ENCODE results near the gene HOXB8.

Gene HOXB8

GRCh38 chr17:48624544-48625494, 9.7 kb upstream of the HOXB8 start:
- DNase-seq: no peak

GRCh38 chr17:48624118-48624517, 9.0 kb upstream of the HOXB8 start:
- no peak for DNase-seq

DNA sequence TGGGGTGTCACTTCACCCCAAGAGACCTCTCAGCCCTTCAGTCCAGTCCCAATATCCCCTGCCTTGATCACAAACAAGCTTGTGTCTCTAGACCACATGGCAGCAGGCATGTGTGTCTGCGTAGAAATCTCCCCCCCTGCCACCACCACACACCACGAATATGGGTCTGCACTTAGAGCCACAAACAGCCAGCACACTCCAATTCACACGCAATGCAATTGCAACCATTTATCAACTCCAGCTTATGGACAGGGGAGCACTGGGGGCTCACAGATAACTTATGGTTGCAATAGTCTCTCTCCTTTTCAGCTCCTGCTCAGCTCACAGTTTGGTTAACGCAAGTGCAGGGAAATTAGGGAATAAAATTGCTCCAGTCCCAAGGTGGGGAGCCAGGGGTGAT, 8.5 kb upstream of the HOXB8 start:
- no peak for DNase-seq

DNA sequence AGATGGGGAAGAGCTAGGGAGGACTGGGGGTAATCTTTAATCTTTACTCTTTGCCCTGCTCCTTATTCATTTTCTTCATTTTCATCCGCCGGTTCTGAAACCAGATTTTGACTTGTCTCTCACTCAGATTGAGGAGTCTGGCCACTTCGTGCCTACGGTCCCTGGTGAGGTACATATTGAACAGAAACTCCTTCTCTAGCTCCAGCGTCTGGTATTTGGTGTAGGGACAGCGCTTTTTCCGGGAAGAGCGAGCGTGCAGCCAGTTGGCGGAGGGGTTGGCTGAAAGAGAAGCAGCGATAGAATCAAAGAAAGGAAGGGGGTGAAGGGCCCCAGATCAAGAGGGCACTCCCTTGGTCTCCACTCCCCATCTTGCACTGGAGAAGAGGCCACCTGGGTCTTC, 7.8 kb upstream of the HOXB8 start:
- DNase-seq: no peak

GRCh38 chr17:48621410-48622392, 6.6 kb upstream of the HOXB8 start:
- no peak for DNase-seq

DNA sequence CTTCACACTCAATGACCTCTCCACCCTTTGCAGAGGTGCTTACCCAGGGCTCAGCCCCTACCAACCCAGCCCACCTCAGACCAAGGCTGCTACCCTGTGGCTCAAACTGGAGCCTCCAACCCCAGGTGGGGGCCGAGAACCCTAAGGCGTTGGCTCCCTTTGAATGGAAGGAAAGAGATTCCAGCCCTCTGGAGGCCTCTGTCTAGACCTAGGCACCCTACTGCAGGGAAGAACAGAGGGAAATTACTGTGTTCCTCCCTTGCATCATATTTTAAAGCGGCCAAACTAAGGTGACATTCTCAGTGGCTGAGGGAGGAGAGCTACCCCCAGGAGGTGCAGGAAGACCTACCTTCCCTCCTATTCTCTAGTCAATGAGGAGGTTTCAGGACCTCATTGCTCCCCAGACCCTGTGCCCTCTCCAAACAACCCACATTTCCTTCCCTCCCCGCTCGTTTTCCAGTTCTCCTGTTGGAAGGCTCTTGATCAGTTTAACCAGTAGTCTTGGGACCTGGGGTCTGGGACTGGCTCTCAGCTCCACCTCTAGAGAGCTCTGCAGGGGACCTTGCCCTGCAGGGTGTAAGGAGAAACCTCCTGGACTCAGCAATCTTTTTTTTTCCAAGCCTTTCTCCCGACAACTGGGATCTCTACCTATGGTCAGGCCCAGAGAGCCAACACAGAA, 5.5 kb upstream of the HOXB8 start:
- DNase-seq: no peak

DNA sequence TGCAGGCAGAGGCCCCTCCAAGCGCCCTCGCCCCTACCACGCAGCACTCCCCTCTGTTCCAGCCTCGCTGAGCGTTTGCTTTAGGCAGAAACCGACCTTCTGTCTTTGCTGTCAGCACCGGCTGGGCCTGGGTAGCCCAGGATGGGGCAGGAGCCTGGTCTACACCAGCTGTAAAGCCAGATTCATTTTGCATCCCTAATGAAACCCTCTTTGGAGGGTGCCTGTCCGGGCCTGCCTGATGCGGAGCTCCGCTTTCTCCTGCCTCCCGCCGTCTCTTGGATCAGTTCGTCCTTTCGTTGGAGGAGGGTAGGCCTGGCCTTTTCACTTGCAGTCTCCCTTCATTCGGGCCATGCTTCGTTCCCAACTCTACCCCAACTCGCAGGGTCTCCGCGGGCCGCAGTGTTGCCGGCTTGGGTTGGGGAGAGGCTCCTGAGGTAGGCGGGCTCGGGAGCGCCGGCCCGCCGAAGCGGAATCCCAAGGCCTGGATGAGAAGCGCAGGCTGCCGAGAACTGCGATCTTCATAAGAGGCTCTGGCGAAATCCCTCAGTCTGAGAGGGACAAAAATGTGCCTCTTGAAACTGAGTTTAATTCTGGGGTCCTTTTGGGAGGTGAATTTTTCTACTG, 4.8 kb upstream of the HOXB8 start:
- no peak for DNase-seq

DNA sequence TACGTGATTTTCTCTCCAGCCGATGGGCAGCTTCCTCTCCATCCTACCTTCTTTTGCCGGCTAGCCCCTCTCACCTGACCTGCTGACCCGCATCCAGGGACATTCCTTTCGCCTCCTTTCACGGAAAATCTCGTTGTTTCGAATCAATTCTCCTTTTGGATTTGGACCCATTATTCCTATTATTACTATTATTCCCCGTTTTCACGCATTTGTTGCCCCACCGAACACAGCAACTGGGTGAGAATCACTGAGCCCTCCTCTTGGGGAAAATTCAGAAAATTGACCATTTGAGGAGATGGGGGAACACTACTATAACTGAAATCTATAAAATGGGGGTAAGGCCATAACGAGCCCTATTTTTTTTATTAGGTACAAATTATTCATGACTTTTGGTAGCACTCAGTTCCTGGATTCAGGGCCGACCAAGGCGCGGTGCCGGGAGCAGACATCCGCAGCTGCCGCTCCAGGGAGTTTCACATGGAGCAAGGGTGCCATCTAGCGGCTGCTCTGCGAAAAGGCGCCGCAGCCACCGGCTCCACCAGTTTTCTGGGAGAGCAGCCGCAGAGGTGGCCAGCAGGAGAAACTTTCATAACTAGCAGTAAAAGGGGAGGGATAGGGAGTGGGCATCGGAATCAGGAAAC, 3.3 kb upstream of the HOXB8 start:
- peak; percentile 89 for DNase-seq

DNA sequence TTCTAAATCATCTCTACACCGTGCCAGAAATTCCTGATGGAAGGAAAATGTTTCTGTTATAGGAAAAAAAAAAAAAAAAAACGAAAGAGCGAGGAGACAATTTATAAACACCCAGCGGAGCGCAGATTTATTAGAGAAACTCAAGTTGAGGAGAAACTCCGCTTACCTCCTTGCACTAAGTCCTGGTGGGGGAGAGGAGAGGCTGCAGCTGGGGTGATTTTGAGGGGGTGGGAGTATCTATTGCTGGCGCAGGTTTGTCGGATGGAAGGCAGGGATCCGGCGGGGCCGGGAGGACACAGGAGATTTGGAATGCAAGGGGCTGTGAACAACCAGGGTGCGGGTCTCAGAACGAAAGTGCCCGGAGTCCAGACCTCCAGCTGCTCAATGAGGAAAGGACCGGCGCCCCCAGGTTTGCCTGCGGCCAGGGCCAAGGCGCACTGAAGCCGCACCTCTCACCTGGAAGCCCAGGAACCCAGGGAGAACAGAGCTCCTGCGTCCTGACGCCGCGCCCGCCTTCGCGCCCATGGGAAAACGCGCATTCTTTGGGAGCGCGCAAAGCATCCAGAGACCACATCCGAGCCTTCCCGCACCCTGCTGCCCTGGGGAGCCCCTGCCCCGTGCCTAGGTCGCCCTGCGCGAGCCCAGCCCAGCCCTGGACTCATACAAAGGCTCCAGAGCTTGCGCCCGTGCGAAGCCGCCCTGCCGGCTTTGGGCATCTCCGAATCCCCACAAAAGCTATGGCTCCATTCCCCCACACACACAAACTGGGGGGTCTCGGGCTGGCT, 2.6 kb upstream of the HOXB8 start:
- no peak for DNase-seq

GRCh38 chr17:48616717-48617470, 1.8 kb upstream of the HOXB8 start:
- DNase-seq: no peak

- DNase-seq: no peak
Observed at GRCh38 chr17:48615963-48616716, 1.0 kb upstream of the HOXB8 start.

- DNase-seq: peak; percentile 62
Observed at GRCh38 chr17:48613862-48614694, 1.0 kb downstream of the HOXB8 start.

- peak; percentile 63 for DNase-seq
Observed at GRCh38 chr17:48612854-48613691, 2.0 kb downstream of the HOXB8 start.

DNA sequence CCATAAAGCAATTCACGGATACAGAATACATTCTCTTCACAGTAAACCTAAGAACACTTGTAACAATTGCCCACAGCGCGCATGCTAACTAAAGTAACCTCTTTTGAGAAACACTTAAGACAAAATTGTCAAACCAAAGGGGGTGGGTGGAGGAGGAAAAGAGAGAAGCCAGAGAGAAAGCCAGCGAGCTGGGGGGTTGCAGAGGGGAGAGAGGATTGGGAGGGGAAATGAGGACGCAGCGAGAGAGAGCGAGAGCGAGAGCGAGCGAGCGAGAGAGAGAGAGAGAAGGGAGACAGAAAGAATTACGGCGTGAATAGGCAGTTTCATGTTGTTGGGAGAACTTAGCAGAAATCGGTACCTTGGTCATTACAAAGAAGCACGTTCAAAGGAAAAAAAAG, 2.6 kb downstream of the HOXB8 start:
- no peak for DNase-seq

- DNase-seq: no peak
Observed at GRCh38 chr17:48611681-48612455, 3.2 kb downstream of the HOXB8 start.

DNA sequence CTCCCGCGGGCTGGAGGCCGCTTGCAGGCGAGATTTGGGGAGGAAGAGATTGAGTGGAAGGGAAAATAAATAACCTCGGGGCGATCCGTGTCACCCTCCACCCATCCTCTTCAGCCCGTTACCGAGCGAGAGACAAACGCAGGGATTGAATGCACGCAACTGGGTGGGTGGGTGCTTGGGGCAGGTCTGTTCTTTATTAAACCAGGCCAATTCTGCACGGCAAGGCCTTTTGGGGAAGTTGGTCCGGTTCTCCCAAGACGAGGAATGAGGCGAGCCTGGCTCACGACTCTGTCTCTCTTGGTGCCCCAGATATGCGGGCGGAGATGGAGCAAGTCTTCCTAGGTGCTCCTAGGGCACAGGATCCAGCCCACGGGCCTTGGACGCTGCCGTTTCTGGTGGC, 3.9 kb downstream of the HOXB8 start:
- DNase-seq: no peak
